ENCODE data around the gene ENDOG. TPM values are rescaled to one million over a fixed set of nuclear protein-coding genes. Genes with fewer than 3 reads are reported as not detected.
"Not testable (repeated sequence)": the region's sequence is repeated elsewhere in the genome, so short reads cannot be mapped to it uniquely, and the experiment has no call there.

ENDOG gene
- total and polyA plus RNA-seq, 5 donors, result 42.9 to 70.5 (median 64.5) TPM

DNA sequence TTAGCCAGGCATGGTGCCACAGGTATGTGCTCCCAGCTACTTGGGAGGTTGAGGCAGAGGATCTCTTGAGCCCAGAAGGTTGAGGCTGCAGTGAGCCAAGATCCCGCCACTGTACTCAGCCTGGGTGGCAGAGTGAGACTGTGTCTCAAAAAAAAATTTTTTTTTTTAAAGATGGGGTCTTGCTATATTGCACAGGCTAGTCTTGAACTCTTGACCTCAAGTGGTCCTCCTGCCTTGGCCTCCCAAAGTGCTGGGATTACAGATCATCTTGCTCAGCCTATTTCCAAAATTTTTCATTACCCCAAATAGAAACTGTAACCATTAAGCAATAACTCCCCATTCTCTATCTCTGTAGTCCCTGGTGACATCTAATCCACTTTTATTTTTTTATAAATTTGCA is 35.6 kb upstream of the ENDOG start:
- ATAC-seq (no peak), DNase-seq (no peak)
- no peak overlapping the region for H3K4me3 ChIP-seq (ENCODE audit: low read length)
- intact Hi-C loops (cut with DNase I), result no loop called here
- 90% methylated on average over 1 of the region's 1 CpG for WGBS
- peaks cover 2% of the 10 kb centered on the region for H3K4me1 ChIP-seq (ENCODE audit: control insufficient read depth, insufficient read depth, low read length)
- no peaks in the 10 kb centered on the region for H3K9me3 ChIP-seq (ENCODE audit: control insufficient read depth, low read length)
- no peaks in the 10 kb centered on the region for H3K27me3 ChIP-seq (ENCODE audit: control insufficient read depth, insufficient read depth)
- no peak overlapping the region for H3K27ac ChIP-seq (ENCODE audit: low read length)

DNA sequence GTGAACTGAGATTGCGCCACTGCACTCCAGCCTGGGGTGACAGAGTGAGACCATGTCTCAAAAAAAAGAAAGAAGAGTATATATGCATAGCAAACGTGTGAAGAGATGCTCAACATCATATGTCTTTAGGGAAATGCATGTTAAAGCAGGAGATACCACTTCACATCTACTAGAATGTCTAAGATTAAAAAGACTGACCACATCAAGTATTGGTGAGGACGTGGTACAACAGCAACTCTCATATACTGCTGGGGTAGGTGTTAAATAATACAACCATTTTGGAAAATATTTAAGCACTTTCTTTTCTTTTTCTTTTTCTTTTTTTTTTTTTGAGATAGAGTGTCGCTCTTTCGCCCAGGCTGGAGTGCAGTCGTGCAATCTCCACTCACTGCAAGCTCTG is 32.9 kb upstream of the ENDOG start:
- H3K27me3 ChIP-seq (ENCODE audit: control insufficient read depth, insufficient read depth), result no peaks in the 10 kb centered on the region
- no peak overlapping the region for H3K4me3 ChIP-seq (ENCODE audit: low read length)
- H3K27ac ChIP-seq (ENCODE audit: low read length), result no peak overlapping the region
- 93% methylated on average over 6 of the region's 6 CpGs for WGBS
- DNase-seq (no peak), ATAC-seq (no peak)
- intact Hi-C loops (cut with DNase I), result no loop called here
- no peaks in the 10 kb centered on the region for H3K9me3 ChIP-seq (ENCODE audit: control insufficient read depth, low read length)
- H3K4me1 ChIP-seq (ENCODE audit: control insufficient read depth, insufficient read depth, low read length), result peaks cover 6% of the 10 kb centered on the region

DNA sequence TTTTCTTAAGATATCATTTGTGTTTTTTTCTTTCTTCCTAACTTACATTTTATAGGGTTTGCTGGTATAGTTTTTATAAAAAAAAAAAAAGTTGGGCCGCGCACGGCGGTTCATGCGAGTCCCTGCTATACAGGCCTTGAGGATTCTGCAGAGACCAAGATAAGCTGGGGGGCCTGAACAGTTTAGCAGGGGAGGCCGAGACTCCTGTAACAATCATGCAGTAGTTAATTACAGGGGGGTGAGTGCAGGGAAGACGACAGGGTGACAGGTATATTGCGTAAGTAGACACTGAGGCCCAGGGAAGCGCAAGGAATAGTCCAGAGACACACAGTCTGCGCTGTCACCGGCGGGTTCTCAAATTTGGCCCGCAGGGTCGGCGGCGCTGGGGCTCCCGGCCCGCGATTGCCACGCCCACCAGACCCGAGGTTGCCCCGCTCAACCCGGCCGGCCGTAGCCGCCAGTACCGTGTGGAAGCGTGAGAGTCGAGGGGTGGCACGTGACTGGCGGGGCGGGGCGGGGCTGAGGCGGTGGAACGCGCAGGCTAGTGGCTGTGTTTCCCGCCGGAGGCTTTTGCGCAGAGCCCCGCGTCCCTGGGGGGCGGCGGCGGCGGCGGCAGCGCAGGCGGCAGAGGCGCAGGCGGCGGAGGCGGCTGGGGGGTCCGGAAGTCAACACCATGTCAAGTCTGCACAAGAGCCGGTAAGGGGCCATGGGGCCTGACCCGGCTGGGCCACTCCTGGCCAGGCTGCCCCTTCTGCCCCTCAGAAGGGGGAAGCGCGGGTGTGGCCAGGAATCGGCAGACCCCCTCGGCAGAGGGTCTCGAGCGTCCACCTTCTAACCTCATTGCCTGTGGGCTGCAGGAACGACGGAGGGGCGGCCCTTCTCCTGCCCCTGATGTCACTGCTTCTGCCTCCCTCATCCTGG is 31.4 kb upstream of the ENDOG start, which contains the start of gene TBC1D13:
Gene TBC1D13 (plus strand): TSS at position 573 of the 921 bp plus-strand sequence. CDS start 101 bp downstream, at position 674.
- intact Hi-C loops (cut with DNase I), result no loop called here
- Histone ChIP-seq H3K27me3 (ENCODE audit: control insufficient read depth, insufficient read depth) (no peaks in the 10 kb centered on the region), H3K27ac (ENCODE audit: low read length) (peak within 1 kb of the TSS; percentile 74), H3K9me3 (ENCODE audit: control insufficient read depth, low read length) (no peaks in the 10 kb centered on the region), H3K4me1 (ENCODE audit: control insufficient read depth, insufficient read depth, low read length) (peaks cover 6% of the 10 kb centered on the region), H3K4me3 (ENCODE audit: low read length) (peak within 1 kb of the TSS; percentile 81)
- DNase-seq (peak; percentile 89 to 96 (median 95)), ATAC-seq (peak; percentile 98)
- WGBS, result 7% methylated on average over 64 of the region's 64 CpGs

DNA sequence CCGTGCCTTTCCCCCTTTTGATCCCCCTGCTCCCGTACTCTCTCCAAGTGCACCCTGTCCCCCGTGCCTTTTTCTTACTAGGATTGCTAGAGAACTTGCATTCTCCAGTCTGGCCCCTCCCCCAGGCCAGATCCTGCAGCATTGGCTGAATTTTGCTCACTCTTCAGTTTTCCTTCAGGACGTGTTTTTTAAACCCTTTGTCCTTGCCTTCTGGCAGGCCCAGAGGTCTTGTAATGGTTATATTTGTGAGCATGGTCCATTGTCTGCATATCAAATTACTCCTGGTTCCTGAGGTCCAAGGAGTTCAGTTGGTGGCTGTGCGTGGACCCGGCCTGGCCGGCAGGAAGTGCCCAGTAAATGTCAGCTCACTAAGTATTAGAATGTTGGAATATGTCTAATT is 30.6 kb upstream of the ENDOG start:
- H3K9me3 ChIP-seq (ENCODE audit: control insufficient read depth, low read length), result no peaks in the 10 kb centered on the region
- DNase-seq (peak in 1 of 3 donors; percentile 63), ATAC-seq (peak in 1 of 2 donors; percentile 17)
- intact Hi-C loops (cut with DNase I), result no loop called here
- H3K4me3 ChIP-seq (ENCODE audit: low read length), result peak overlapping the region; percentile 81
- under 1% methylated on average over 7 of the region's 7 CpGs for WGBS
- H3K4me1 ChIP-seq (ENCODE audit: control insufficient read depth, insufficient read depth, low read length), result peaks cover 6% of the 10 kb centered on the region
- no peaks in the 10 kb centered on the region for H3K27me3 ChIP-seq (ENCODE audit: control insufficient read depth, insufficient read depth)
- no peak overlapping the region for H3K27ac ChIP-seq (ENCODE audit: low read length)

DNA sequence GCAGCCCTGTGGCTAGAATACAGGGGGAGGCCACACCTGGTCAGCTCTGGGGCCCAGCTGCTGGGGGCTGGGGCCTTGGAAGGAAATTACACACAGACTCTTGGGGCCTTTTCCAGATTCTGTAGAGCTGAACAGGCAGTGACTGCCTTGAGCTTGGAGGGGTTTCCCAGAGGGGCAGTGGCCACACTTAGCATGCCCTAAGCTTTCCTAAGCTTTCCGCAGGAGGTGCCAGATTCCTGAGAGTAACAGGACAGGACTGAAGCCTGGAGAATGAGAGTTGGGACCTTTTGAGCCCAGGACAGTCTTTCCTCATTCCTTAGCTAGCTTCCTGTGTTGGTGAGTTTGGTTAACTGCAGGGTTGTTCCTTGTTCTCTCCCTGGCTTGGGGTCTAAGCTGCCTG is 29.9 kb upstream of the ENDOG start:
- no peaks in the 10 kb centered on the region for H3K9me3 ChIP-seq (ENCODE audit: control insufficient read depth, low read length)
- 92% methylated on average over 1 of the region's 1 CpG for WGBS
- H3K27ac ChIP-seq (ENCODE audit: low read length), result no peak overlapping the region
- ATAC-seq, result no peak
- peaks cover 5% of the 10 kb centered on the region for H3K4me1 ChIP-seq (ENCODE audit: control insufficient read depth, insufficient read depth, low read length)
- no peak overlapping the region for H3K4me3 ChIP-seq (ENCODE audit: low read length)
- no peaks in the 10 kb centered on the region for H3K27me3 ChIP-seq (ENCODE audit: control insufficient read depth, insufficient read depth)
- intact Hi-C loops (cut with DNase I), result no loop called here
- no peak for DNase-seq

DNA sequence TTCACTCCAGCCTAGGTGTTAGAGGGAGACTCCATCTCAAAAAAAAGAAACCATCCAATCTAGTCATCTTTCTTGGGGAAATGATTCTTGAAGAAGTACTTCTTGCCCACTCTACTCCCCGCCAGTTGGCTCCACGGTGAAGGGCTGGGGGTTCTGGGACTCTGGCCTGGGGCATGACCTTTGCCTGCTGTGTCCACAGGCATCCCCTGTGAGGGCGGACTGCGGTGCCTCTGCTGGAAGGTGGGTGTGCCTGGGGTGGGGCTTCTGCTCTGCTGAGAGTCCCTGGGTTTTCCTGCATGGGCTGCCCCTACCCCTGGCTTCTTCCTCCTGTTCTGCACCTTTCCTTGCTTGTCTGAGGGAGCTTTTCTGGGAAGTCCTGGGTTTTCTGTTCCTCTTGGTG is 27.8 kb upstream of the ENDOG start:
- DNase-seq, result no peak
- Histone ChIP-seq H3K27ac (ENCODE audit: low read length) (no peak overlapping the region), H3K9me3 (ENCODE audit: control insufficient read depth, low read length) (no peaks in the 10 kb centered on the region), H3K27me3 (ENCODE audit: control insufficient read depth, insufficient read depth) (no peaks in the 10 kb centered on the region), H3K4me1 (ENCODE audit: control insufficient read depth, insufficient read depth, low read length) (peaks cover 4% of the 10 kb centered on the region), H3K4me3 (ENCODE audit: low read length) (no peak overlapping the region)
- 89% methylated on average over 4 of the region's 4 CpGs for WGBS
- intact Hi-C loops (cut with DNase I), result no loop called here
- no peak for ATAC-seq

DNA sequence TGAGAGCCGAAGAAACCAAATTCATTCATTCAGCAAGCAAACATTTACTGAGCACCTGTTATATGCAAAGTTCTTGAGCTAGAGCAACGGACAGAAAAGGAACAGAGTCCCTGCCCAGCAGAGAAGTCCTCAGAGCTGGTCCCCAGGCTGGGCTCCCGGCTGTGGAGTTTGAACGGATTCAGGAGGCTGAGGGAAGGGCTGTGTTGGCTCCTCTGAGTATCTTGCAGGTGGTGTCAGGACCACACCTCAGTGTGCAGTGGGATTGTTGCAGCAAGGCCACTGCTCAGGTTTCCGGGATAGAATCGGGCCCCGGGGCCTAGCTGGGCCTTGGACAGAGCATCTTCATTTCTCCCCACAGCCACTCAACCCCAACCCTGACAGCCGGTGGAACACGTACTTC is 26.2 kb upstream of the ENDOG start:
- intact Hi-C loops (cut with DNase I), result no loop called here
- DNase-seq (no peak), ATAC-seq (no peak)
- 93% methylated on average over 9 of the region's 9 CpGs for WGBS
- Histone ChIP-seq H3K27ac (ENCODE audit: low read length) (no peak overlapping the region), H3K4me3 (ENCODE audit: low read length) (no peak overlapping the region), H3K4me1 (ENCODE audit: control insufficient read depth, insufficient read depth, low read length) (peaks cover 4% of the 10 kb centered on the region), H3K27me3 (ENCODE audit: control insufficient read depth, insufficient read depth) (no peaks in the 10 kb centered on the region), H3K9me3 (ENCODE audit: control insufficient read depth, low read length) (no peaks in the 10 kb centered on the region)

DNA sequence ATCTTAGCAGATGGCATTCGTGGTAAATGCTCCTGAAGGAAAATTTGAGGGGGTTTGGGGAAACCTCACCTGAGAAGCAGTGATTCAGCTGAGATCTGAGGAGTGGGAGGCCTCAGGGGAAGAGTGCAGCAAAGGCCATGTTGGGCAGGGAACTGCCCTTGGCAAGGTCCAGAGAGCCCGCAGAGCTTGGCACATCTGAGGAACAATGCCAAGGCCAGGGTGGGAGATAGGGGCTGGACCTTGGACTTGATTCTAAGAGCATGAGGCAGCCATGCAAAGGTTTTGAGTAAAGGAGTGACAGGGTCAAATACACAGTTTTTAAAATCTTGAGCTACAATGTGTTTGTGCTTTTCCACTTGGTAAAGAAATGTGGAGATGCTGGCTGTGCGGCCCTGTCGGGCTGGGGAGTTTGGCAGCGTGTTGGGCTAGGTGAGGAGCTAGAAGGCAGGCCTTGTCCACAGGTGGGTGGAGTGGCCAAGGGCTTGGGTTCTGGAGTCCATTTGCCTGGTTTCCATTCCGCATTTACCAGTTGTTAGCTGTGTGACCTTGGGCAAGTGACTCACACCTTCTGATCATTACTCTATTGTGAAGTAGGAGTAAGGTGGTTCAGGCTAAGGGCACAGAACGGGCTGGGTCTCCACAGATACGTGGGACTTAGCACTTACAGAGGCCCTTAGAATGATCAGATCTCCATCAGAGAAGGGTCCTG is 25.2 kb upstream of the ENDOG start:
- Histone ChIP-seq H3K27ac (ENCODE audit: low read length) (no peak overlapping the region), H3K27me3 (ENCODE audit: control insufficient read depth, insufficient read depth) (no peaks in the 10 kb centered on the region), H3K4me1 (ENCODE audit: control insufficient read depth, insufficient read depth, low read length) (peaks cover 3% of the 10 kb centered on the region), H3K4me3 (ENCODE audit: low read length) (no peak overlapping the region), H3K9me3 (ENCODE audit: control insufficient read depth, low read length) (no peaks in the 10 kb centered on the region)
- ATAC-seq (no peak), DNase-seq (no peak)
- 87% methylated on average over 8 of the region's 8 CpGs for WGBS
- intact Hi-C loops (cut with DNase I), result no loop called here

DNA sequence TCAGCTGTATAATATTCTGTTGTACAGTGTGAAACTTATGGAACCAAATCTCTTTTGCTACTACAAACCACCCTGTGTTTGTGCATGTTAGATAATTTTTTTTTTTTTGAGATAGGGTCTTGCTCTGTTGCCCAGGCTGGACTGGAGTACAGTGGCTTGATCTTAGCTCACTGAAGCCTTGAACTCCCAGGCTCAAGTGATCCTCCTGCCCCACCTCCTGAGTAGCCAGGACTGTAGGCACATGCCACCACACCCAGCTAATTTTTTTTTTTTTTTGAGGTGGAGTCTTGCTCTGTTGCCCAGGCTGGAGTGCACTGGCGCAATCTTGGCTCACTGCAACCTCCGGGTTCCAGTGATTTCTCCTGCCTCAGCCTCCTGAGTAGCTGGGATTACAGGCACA is 23.3 kb upstream of the ENDOG start:
- DNase-seq; intact Hi-C loops (cut with DNase I); H3K4me1 ChIP-seq (ENCODE audit: control insufficient read depth, insufficient read depth, low read length); H3K4me3 ChIP-seq (ENCODE audit: low read length); H3K9me3 ChIP-seq (ENCODE audit: control insufficient read depth, low read length); ATAC-seq; H3K27me3 ChIP-seq (ENCODE audit: control insufficient read depth, insufficient read depth); H3K27ac ChIP-seq (ENCODE audit: low read length): not testable (repeated sequence)
- 48% methylated on average over 2 of the region's 2 CpGs for WGBS

DNA sequence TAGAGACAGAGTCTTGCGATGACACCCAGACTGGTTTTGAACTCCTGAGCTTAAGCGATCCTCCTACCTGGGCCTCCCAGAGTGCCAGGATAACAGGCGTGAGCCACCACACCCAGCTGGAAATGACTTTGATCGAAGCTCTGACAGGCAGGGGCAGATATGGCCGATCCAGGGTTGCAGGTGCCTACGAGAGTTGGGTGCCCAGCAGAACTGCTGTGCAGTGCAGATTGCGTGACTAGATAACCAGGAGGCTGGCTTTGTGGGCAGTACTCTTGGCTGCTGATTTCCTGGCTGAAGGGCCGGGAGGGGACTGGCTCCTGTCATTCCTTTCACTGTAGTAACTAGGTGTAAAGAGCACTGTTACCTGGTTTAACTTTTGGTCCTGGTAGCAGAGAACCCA is 19.4 kb upstream of the ENDOG start:
- intact Hi-C loops (cut with DNase I), result no loop called here
- Histone ChIP-seq H3K4me3 (ENCODE audit: low read length) (no peak overlapping the region), H3K4me1 (ENCODE audit: control insufficient read depth, insufficient read depth, low read length) (no peaks in the 10 kb centered on the region), H3K27ac (ENCODE audit: low read length) (no peak overlapping the region), H3K27me3 (ENCODE audit: control insufficient read depth, insufficient read depth) (no peaks in the 10 kb centered on the region), H3K9me3 (ENCODE audit: control insufficient read depth, low read length) (no peaks in the 10 kb centered on the region)
- ATAC-seq, result no peak
- 90% methylated on average over 8 of the region's 8 CpGs for WGBS
- no peak for DNase-seq

DNA sequence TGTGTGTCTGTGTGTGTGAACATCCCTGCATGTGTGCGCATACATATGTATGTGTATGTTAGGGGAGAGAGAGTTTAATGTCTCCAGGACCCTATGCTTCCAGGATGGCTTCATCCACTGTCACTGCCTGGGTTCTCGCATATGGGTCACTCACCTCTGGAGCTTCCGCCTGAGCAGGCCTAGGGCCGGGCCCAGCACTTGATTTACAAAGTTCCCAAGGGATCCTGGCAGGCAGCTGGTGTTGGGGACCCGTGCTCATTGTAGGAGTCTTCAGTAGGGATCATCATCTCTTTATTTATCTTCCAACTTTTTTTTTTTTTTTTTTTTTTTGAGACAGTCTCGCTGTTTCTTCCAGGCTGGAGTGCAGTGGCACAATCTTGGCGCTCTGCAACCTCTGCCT is 18.2 kb upstream of the ENDOG start:
- Histone ChIP-seq H3K27ac (ENCODE audit: low read length) (no peak overlapping the region), H3K4me3 (ENCODE audit: low read length) (no peak overlapping the region), H3K27me3 (ENCODE audit: control insufficient read depth, insufficient read depth) (no peaks in the 10 kb centered on the region), H3K4me1 (ENCODE audit: control insufficient read depth, insufficient read depth, low read length) (no peaks in the 10 kb centered on the region), H3K9me3 (ENCODE audit: control insufficient read depth, low read length) (no peaks in the 10 kb centered on the region)
- WGBS, result 92% methylated on average over 7 of the region's 7 CpGs
- ATAC-seq (no peak), DNase-seq (no peak)
- intact Hi-C loops (cut with DNase I), result no loop called here
